Astrocyte (in vitro differentiated cells and primary cell): Measurements from ENCODE around the gene IL4I1. TPM values are rescaled to one million over a fixed set of nuclear protein-coding genes. Genes with fewer than 3 reads are reported as not detected.
A peak's percentile ranks its signal among the peaks of the same experiment; 100 is the strongest.

Experiments used
- DNase-seq: peaks from one replicate; pipeline ENCODE4 v3.0.0-alpha.2; 2010; ENCODE audit warnings: low read depth
- FAIRE-seq: peaks from 2 replicates; lab custom pipeline; 2011; peaks lifted over from hg19 to GRCh38; lab: Jason Lieb, UNC
- H2AFZ ChIP-seq: 2 replicates; pipeline ENCODE4 v1.6.0; 2012; ENCODE audit warnings: low read depth, low read length, inconsistent platforms
- H3K27ac ChIP-seq: 2 replicates; pipeline ENCODE4 v1.5.1; 2011; ENCODE audit warnings: low read depth, low read length, inconsistent platforms
- H3K27me3 ChIP-seq: 2 replicates; pipeline ENCODE4 v1.6.0; 2011; ENCODE audit warnings: low read length, inconsistent platforms; ENCODE audit not compliant: insufficient read depth
- H3K36me3 ChIP-seq: 2 replicates; pipeline ENCODE4 v1.5.1; 2011; ENCODE audit warnings: low read length, inconsistent platforms; ENCODE audit not compliant: insufficient read depth
- H3K4me1 ChIP-seq: 2 replicates; pipeline ENCODE4 v1.5.1; 2011; ENCODE audit warnings: low read length, inconsistent platforms; ENCODE audit not compliant: insufficient read depth
- H3K4me2 ChIP-seq: 2 replicates; pipeline ENCODE4 v1.6.0; 2012; ENCODE audit warnings: low read length, inconsistent platforms
- H3K4me3 ChIP-seq: 2 replicates; pipeline ENCODE4 v1.5.1; 2011; ENCODE audit warnings: low read depth, mild to moderate bottlenecking, low read length, inconsistent platforms; ENCODE audit not compliant: insufficient read depth
- H3K79me2 ChIP-seq: 2 replicates; pipeline ENCODE4 v1.6.0; 2012; ENCODE audit warnings: mild to moderate bottlenecking, low read length, inconsistent platforms; ENCODE audit not compliant: insufficient read depth
- H3K9ac ChIP-seq: 2 replicates; pipeline ENCODE4 v1.6.0; 2012; ENCODE audit warnings: mild to moderate bottlenecking, low read length, inconsistent platforms
- H3K9me3 ChIP-seq: 2 replicates; pipeline ENCODE4 v1.5.1; 2012; ENCODE audit warnings: low read depth, mild to moderate bottlenecking, low read length, inconsistent platforms; ENCODE audit not compliant: insufficient read depth
- H4K20me1 ChIP-seq: 2 replicates; pipeline ENCODE4 v1.6.0; 2012; ENCODE audit warnings: low read length, inconsistent platforms; ENCODE audit not compliant: insufficient read depth
- H3K27ac Mint-ChIP-seq: one replicate; pipeline ENCODE4 v1.8.0; 2021; ENCODE audit warnings: mild to moderate bottlenecking, mixed read lengths; ENCODE audit not compliant: unreplicated experiment
- H3K27me3 Mint-ChIP-seq: one replicate; pipeline ENCODE4 v1.8.0; 2021; ENCODE audit warnings: low read depth, mixed read lengths; ENCODE audit not compliant: unreplicated experiment
- H3K36me3 Mint-ChIP-seq: one replicate; pipeline ENCODE4 v1.8.0; 2021; ENCODE audit warnings: low read depth, mixed read lengths; ENCODE audit not compliant: unreplicated experiment
- H3K4me1 Mint-ChIP-seq: one replicate; pipeline ENCODE4 v1.8.0; 2021; ENCODE audit warnings: low read depth, mixed read lengths; ENCODE audit not compliant: unreplicated experiment
- H3K4me3 Mint-ChIP-seq: one replicate; pipeline ENCODE4 v1.8.0; 2021; ENCODE audit warnings: mild to moderate bottlenecking, moderate library complexity, mixed read lengths; ENCODE audit not compliant: unreplicated experiment
- H3K9me3 Mint-ChIP-seq: one replicate; pipeline ENCODE4 v1.8.0; 2021; ENCODE audit warnings: mild to moderate bottlenecking, mixed read lengths; ENCODE audit not compliant: unreplicated experiment
- EZH2 ChIP-seq: IDR thresholded peaks from 2 replicates; pipeline ENCODE4 v1.6.1; 2012; ENCODE audit warnings: mild to moderate bottlenecking, low read length, inconsistent platforms; ENCODE audit not compliant: insufficient read depth
- total RNA-seq: library from RNA; stranded (reverse); gene quantifications from 2 replicates; pipeline ENCODE4 v1.2.1, GENCODE V29; 2021
- TF ChIP-seq, protein P1 (sequence below): IDR thresholded peaks from 2 replicates; pipeline ENCODE4 v1.5.1; 2011; ENCODE audit warnings: low read depth, mild to moderate bottlenecking, inconsistent platforms, low read length, moderate library complexity; ENCODE audit not compliant: insufficient read depth

The IL4I1 gene
- total RNA-seq, 1 donor from 2014 or later: 0.27 TPM

DNA sequence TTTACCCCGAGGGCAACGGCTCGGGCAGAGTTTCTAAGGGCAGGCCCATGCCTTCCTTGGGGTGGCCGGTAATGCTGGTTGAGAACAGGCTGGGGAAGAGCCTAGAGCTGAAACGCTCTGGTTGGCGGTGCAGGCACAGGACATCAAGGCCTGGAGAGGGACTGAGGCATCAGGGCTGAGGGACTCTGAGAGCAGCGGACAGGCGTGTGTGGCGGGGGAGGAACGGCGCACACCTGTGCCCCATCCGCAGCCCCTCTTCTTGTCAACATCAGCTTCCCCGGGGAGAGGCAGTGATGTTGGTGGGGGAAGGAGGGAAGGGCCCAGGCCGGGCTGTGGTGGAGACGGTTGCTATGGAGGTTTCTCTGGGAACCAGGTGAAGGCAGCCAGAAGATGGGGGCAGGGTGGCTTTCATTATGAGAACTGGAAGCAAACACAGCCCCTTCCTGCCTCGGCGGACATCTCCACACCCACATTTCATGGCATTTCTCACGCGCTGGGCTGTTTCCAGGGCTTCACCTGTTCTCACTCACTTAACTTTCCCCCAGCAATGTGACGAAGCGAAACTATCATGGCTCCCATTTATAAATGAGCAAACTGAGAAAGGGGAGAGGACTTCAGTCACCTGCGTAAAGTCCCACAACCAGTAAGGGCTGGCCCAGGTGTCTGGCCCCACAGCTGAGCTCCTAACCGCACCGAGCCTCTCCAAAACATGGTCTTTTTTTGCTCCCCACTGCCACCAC lies 24.1 kb upstream of the IL4I1 start:
- H3K9me3 Mint-ChIP-seq: no peaks in the 10 kb centered on the region
- H3K9me3 ChIP-seq: no peaks in the 10 kb centered on the region
- no peak overlapping the region for H3K4me2 ChIP-seq
- no peak for FAIRE-seq
- H3K4me3 ChIP-seq: no peak overlapping the region
- DNase-seq: no peak
- H3K4me1 ChIP-seq: peaks cover 13% of the 10 kb centered on the region
- H3K4me1 Mint-ChIP-seq: peaks cover 14% of the 10 kb centered on the region
- TF ChIP-seq, protein P1, sequence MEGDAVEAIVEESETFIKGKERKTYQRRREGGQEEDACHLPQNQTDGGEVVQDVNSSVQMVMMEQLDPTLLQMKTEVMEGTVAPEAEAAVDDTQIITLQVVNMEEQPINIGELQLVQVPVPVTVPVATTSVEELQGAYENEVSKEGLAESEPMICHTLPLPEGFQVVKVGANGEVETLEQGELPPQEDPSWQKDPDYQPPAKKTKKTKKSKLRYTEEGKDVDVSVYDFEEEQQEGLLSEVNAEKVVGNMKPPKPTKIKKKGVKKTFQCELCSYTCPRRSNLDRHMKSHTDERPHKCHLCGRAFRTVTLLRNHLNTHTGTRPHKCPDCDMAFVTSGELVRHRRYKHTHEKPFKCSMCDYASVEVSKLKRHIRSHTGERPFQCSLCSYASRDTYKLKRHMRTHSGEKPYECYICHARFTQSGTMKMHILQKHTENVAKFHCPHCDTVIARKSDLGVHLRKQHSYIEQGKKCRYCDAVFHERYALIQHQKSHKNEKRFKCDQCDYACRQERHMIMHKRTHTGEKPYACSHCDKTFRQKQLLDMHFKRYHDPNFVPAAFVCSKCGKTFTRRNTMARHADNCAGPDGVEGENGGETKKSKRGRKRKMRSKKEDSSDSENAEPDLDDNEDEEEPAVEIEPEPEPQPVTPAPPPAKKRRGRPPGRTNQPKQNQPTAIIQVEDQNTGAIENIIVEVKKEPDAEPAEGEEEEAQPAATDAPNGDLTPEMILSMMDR: no peak
- no peak for TF ChIP-seq EZH2
- H3K79me2 ChIP-seq: peaks cover 95% of the 10 kb centered on the region
- no peaks in the 10 kb centered on the region for H3K27me3 ChIP-seq
- H3K27me3 Mint-ChIP-seq: no peaks in the 10 kb centered on the region
- H3K36me3 Mint-ChIP-seq: peaks cover 13% of the 10 kb centered on the region
- peaks cover 89% of the 10 kb centered on the region for H4K20me1 ChIP-seq
- no peak overlapping the region for H3K9ac ChIP-seq
- no peak overlapping the region for H3K27ac ChIP-seq
- peaks cover 5% of the 10 kb centered on the region for H3K36me3 ChIP-seq
- peak overlapping the region; percentile 72 for H3K27ac Mint-ChIP-seq
- H3K4me3 Mint-ChIP-seq: no peak overlapping the region
- H2AFZ ChIP-seq: no peak overlapping the region

DNA sequence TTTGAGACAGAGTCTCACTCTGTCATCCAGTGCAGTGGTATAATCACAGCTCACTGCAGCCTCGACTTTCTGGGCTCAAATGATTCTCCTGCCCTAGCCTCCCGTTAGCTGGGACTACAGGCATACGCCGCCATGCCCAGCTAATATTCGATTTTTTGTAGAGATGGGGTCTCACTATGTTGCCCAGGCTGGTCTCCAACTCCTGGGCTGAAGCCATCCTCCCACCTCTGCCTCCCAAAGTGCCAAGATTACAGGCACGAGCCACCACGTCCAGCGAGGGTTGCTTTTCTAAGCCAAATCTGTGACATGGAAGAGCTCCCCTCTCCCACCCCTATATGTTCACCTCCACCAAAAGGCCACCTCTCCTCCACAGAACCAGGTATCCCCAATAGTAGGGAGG lies 21.4 kb upstream of the IL4I1 start:
- no peaks in the 10 kb centered on the region for H3K9me3 ChIP-seq
- peaks cover 13% of the 10 kb centered on the region for H3K4me1 ChIP-seq
- Mint-ChIP-seq H3K4me3 (no peak overlapping the region), H3K27ac (no peak overlapping the region), H3K9me3 (no peaks in the 10 kb centered on the region), H3K36me3 (peaks cover 28% of the 10 kb centered on the region), H3K4me1 (peaks cover 14% of the 10 kb centered on the region), H3K27me3 (no peaks in the 10 kb centered on the region)
- H4K20me1 ChIP-seq: peaks cover 87% of the 10 kb centered on the region
- H2AFZ ChIP-seq: no peak overlapping the region
- no peak overlapping the region for H3K4me2 ChIP-seq
- TF ChIP-seq, protein P1: no peak
- TF ChIP-seq EZH2: no peak
- no peak for FAIRE-seq
- H3K27me3 ChIP-seq: no peaks in the 10 kb centered on the region
- H3K36me3 ChIP-seq: peaks cover 9% of the 10 kb centered on the region
- H3K79me2 ChIP-seq: peaks cover 91% of the 10 kb centered on the region
- no peak overlapping the region for H3K27ac ChIP-seq
- H3K9ac ChIP-seq: no peak overlapping the region
- no peak for DNase-seq
- no peak overlapping the region for H3K4me3 ChIP-seq
